ENCODE results near the gene CIITA.
A peak's percentile ranks its signal among the peaks of the same experiment; 100 is the strongest.
"Not testable (repeated sequence)": the region's sequence is repeated elsewhere in the genome, so short reads cannot be mapped to it uniquely, and the experiment has no call there.

Gene CIITA

DNA sequence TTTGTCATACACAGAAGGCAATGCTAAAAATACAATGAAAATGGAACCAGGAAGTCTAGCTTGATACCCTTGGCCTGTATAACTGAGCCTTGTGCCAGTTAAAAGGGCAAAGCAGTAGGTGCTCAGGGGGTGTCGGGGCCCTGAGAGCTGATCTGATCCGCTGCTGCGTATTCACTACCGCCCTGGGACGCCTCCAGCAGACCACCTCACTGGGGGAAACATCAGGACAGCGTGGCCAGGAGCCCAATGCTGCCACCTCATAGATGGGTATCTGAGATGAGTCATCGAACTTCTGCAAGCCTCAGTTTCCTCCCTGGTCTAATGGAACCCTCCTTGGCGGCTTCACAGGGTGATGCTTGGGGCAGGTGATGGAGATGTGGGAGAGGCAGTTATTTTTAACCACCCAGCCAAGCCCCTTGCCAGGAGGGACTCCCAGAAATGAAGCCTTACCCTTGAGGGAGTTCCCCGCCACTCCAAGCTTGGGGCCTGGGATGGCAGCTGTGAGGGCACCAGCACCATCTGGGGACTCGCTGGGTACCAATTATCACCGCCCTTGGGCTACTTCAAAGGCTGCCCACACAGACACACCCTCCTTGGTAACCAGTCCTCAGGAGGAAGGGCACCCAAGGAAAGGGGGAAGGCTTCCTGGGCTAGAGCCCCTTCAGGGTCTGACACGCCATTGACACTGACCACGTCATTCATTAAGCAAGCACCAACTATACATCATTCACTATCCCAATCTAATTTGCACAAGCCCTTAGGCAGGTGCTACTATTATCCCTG, 57.5 kb downstream of the CIITA start:
- no peak for DNase-seq (ENCODE audit: low spot score)

DNA sequence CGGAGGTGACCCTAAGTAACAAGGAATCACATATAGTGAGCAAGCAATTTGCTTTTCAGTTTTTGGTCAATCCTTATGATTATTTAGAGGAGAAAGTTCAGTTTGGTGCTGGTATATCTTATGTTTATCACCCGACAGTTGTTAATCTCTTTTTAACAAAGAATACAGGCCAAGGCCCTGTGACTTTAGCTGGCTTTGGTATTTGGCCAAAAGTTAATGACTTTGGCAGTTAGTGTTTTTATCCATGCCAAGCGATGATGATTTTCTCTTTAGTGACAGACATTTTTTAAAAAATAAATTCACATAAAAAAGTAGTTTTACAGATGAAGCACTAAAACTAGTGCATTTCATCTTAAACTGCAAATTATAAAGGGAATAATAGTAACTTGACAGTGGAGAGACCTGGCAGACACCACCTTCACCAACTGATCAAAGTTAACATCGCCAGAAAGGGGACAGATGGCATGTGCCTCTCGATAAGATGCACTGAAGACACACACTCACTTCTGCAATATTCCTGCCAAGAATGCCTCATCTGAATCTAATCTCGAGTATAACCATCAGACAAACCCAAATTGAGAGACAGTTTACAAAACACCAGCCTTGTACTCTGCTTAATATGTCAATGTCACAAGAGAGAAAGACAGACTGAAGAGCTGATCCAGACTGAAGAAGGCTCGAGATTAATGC, 58.4 kb downstream of the CIITA start:
- no peak for DNase-seq (ENCODE audit: low spot score)

DNA sequence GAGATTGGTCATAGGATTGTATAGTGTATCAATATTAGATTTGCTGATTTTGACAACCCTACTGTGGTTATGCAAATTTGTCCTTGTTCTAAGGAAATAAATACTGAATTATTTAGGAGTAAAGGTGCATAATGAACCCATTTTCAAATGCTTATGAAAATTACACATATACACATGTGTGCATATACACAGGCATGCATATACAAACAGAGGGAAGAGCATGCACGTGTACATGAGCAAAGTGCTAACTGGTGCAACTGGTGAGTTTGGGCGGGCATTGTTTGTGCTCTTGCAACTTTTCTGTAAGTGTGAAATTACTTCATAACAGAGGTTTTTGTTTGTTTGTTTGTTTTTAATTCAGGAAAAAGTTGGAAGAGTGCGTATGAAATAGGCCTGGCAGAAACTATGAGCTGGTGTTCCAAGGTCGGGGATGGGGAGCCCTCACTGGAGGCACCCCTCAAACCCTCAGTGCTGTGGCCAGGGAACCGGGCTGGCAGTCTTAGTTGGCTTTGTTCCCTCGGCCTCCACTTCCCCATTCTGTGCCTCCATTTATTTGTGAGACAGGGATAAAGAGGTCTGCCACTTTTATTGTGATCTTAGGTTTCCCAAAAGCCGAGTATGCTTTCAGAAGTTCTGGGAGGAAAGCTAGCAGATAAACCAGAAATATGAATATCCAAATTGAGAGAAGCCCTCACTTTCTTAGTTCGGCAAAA, 59.4 kb downstream of the CIITA start:
- DNase-seq (ENCODE audit: low spot score): no peak

DNA sequence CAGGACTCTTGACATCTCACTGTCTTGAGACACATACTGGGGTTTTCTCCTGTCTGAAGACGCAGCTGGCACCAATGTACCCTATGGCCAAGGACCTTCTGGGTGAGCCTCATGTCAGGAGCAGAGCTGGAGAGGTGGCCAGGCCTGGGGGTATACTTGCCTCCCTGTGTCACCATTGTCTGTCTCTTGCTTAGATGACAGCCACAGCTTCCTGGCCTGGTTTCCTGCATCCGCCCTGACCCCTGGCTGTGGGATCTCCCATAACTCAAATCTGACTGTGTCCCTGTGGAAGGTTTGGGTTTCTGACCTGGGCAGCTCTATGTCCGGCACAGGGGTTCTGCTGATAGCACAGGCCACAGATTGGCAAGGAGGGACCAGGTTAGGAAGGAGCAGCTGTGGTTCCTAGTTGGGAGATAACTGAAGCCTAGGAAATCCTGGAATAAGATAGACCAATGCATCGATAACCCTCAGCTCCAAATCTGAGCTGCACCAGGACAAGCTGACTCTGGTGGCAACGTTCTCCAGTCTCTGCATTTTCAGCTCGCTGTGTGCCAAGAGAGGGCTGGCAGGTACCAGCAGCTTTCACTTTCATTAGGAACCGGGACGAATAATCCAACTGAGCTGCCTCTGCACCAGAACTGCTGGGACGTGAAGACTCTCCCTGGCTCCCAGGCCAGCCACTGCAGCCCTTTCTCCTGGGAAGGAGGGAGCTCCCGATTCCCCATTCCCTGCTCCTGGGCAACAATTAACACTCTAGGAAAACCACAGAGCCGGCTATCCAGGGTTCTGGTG, 60.3 kb downstream of the CIITA start:
- no peak for DNase-seq (ENCODE audit: low spot score)

DNA sequence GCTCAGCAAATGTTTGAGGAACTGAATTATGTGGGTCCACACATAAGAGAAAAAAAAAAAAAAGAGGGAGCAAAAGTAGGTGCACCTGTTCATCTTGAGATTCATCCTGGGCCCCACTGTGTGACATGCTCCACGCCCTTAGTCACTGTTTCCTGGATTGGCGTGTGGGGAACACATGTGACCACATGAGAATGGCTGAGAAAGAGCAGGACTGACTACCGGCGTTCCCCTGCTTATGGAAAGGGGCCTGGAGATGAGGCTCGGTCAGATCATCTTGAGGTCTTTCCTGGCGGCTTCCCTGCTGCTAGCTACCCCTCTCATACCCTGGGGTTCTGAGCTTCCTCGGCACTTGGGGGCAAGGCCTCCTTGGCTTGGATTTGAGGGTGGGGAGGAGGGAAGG, 61.3 kb downstream of the CIITA start:
- DNase-seq (ENCODE audit: low spot score): no peak

DNA sequence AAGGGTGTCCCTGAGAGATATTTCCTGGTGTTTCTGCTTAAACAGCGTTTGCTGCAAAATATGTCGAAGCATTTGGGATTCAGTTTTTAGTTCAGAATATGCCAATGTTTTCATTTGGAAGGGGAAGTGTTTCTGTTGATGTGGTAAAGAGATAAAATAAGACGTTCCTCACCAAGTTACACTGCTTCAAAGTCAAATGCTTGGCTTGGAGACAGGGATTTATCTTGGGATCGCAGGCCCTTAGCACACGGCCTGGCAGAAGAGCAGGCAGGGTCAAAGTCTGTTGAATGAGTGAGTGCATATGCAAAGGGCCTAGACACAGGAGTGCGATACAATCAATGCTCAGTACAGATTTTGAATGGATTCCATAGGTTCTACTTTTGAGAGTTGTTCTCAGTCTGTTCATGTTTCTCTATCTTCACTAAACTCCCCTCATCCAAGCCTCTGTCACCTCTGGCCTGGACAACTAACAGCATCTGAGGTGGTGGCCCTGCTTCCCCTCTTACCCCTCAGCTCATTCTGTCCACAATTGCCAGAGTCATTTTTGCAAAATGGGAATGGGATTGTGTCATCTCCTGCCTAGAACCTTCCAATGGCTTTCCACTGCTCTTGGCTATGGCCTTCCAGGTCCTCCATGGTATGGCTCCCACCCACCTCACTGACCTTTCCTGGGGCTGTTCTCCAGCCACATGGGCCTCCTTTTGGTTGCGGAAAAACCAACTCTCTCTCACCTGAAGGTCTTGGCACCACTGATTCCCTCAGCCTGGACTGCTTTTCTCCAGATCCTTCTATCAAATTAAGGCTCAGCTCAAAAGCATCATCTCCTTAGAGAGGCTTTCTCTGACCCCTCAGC, 62.0 kb downstream of the CIITA start:
- no peak for DNase-seq (ENCODE audit: low spot score)

DNA sequence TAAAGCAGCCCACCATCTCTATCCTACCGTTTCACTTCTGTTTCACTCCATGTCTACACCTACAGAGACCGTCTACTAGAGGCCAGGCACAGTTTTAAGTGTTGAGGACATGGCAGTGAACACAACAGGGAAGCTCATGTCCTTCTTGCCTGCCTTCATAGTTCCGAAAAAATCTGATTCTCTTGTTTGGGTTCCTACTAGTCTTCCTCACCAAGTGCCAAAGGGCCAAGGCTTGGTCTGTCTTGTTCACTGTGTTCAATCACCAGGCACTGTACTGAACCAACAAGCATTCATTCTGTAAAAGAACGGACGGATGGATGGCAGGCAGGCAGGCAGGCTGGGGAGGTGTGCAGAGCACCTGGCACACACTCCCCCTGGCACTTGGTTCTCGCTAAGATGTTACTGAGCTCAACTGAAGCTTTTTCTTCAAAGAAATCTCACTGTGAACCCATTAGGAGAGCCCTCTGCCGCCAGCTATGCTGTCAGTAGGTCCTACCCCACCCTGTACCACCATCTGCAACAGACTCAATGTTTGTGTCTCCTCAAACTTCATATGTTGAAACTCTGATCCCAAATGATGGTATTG, 62.7 kb downstream of the CIITA start:
- no peak for DNase-seq (ENCODE audit: low spot score)

DNA sequence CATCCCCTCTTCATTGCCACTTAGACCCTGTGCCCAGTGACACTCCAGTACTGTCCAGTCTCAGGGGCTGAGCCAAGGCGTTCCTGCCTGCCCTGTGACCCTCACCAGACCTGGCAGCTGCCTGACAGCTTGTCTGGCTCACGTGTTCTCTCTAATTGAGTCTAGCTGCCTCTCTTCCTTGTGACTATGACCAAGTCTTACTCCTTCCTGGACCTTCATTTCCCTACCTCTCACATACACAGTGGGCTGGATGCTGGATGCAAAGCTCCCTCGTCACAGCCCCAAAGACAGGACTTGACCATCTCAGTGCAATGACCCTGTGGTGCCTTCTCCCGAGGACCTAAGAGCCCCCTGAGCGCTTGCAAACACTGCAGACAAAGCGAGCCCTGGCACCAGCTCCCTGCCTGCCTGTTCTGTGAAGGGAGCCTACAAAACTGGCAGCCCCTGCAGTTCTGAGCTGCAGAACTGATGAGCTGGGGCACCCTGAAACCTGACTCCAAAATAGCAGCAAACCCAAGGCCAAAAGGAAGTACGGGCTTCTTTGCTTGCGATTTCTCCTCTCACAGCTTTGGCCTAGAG, 63.6 kb downstream of the CIITA start:
- no peak for DNase-seq (ENCODE audit: low spot score)

DNA sequence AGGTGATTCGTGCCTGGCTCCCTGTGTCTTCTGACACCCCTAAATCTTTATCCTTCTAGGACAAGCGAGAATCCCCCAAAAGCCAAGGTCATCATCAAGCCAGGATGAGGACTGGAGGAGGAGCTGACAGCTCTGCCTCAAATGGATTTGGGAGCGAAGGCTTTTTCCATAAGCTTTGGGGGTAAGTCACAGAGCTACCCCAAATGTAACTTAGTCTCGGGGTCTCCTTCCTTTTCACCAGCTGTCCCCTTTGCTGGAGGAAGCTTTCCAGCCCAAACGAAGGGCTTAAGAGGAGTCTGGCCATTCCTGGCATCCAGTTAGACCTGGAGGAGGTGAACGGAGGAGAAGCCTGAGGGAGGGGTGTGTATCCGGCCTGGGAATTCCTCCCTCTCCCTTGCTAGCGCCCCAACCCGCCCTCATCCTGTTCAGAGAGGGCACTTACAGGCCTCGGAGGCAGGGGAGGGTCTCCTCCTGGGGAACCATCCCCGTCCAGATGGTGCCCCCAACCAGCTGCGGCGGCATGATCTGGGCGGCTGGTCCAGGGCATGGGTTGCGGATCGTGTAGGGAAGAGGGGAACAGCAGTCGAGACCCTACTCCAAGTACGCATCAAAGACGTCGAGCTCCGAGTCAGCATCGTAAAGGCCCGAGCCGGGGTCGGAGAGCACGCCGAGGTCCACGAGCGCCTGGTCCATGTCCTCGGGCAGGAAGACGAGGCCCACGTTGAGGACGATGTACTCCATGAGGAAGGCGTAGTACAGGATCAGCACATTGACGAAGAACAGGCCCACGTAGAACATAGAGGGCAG, 64.3 kb downstream of the CIITA start:
- no peak for DNase-seq (ENCODE audit: low spot score)

DNA sequence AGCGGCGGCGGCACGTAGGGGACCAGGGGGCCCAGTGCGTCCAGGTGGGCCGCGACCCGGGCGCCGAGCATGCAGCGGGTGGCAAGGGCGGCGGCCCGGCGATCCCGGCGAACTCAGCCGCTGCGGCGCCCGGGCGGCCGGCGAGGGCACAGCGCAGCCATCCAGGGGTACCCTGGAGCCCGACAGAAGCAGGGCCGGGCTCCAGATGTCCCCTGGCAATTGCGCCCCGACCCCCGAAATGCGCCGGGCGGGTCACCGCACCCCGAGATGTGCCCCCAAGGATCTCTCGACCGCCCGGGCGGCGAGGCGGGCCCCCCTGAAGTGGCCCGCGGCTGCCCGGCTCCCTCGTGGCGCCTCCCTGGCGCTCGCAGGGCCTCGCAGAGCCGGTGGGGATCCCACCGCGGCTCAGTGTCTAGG, 64.9 kb downstream of the CIITA start:
- DNase-seq (ENCODE audit: low spot score): not testable (repeated sequence)

DNA sequence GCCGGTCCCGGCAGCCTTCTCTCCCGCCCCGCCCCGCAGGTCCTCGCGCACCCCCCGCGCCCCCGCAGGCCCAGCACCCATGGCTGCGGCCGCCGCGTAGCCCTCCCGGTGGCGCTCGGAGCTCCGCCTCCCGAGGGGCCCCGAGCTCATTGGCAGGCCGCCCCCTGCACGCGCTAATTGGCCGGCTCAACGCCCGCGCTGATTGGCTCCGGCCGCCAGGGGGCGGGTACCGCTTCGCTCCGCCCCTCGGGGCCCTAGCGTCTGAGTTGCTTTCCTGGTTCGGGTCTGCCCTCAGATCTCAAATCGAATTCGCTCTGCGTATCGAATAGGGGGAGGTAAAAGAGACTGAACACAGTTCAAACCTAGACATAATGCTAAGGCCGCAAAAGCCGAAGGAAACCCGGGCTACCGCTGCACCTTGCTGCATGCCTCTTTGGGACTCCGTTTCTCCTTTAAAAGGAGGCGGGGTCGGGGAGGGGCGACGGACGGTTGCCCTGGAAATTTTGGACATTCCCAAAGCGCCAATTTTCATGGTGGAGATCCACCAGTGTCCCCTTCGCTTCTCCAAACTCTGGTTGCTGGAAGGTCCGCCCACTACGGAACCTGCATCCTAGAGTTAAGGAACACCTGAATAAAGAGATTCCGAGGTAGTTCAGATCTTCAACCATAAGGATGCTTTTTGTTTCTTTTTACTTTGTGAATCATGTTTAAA, 65.5 kb downstream of the CIITA start, which contains the start of gene DEXI:
TSS of gene DEXI (minus strand) at position 117 of the 712 bp plus-strand sequence. CDS start 463 bp downstream, outside the sequence.
- peak; percentile 99 for DNase-seq (ENCODE audit: low spot score)

DNA sequence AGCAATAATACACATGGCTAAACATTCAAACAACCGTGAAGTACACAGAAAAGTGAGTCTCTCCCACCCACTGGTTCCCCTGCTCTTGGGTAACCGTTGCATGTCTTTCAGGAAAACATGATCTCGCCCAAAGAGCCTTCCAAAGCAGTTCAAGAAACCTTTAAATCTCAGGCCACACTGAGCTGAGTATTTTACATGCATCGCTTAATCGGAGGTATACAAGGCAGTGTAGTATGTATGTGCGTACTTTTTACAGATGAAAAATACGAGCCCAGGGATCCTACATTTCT, 66.0 kb downstream of the CIITA start:
- no peak for DNase-seq (ENCODE audit: low spot score)

DNA sequence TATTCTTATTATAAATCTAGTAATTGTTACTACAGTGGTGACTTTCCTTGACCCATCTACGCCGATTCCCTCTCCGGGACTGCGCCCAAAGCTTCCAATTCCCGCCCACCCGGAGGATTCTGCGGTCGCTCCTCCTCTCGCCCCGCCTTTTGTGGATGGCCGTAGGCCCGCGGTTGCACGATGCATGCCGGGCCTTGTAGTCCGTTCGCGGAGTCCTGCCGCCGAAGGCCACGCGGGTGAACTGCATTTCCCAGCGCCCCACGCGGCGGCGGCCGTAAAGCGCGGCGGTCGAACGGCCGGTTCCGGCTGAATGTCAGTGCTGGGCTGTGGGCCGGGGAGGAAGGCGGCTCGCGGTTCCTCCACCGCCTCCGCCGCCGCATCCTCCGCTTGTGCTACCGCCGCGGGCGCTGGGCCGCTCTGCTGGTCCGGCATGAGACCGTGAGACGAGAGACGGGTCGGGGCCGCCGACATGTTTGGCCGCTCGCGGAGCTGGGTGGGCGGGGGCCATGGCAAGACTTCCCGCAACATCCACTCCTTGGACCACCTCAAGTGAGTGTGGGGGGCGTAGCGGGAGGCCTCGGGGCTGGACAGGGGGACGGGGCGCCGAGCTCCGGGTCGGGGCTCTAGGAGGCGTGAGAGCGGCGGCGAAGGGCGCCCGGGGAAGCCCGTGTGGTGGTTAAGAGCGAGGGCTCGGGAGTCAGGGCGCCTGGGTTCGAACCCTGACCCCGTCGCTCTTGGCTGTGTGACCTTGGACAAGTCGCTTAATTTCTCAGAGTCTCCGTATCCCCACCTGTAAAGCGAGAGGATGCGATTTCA, 67.5 kb downstream of the CIITA start, which contains the start of gene CLEC16A:
TSS of gene CLEC16A (plus strand) at position 316 of the 816 bp plus-strand sequence. CDS start at position 470, 154 bp downstream.
- peak; percentile 96 for DNase-seq (ENCODE audit: low spot score)

DNA sequence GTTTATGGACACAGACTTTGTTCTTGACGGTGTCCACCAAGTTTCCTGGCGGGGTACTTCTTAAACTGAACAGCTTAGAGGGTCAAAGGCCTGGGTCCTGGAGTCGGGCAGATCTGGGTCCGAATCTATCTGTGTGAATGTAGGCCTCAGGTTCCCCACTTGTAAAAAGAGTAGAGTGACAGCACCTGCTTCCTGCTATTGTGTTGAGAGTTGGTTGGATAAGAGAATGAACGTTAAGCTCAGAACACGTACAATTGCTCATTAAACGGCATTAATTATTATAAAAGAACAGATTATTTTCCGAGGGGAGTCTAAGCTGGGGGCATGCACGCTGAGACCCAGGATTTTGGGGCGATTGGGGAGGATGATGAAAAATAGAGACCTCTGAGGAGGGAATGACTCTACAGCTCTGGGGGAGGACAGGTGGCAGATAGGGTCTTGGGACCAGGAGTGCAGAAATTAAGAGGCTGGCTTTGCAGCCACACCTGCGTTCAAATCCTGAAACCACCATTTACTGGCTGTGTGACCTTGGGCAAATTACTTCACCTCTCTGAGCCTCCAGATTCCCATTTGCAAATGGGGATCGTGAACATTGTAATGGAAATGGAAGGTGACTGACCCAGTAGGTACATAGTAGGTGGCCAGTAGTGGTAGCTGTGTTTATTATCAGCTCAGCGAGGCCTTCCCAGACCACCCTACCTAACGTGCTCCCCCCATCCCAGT, 68.2 kb downstream of the CIITA start:
- no peak for DNase-seq (ENCODE audit: low spot score)

DNA sequence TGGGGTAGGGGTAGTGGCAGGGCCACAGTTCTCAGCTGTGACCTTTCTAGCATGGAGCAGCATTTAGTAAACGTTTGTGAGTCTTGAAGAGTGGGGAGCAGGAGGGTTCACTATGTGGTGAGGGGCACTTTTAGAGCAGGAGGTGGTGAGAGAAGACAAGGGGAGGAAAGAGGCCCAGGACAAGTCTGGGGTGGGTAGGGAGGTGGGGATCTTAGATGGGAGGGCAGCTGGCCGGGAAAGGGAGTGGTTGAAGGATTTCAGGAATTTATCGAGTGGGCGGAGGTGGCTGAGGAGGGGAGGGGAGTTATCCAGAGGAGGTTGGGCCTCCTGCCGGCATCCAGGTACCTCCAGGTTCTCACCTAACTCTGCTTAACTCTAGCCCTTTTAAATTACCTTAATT, 69.3 kb downstream of the CIITA start:
- no peak for DNase-seq (ENCODE audit: low spot score)

DNA sequence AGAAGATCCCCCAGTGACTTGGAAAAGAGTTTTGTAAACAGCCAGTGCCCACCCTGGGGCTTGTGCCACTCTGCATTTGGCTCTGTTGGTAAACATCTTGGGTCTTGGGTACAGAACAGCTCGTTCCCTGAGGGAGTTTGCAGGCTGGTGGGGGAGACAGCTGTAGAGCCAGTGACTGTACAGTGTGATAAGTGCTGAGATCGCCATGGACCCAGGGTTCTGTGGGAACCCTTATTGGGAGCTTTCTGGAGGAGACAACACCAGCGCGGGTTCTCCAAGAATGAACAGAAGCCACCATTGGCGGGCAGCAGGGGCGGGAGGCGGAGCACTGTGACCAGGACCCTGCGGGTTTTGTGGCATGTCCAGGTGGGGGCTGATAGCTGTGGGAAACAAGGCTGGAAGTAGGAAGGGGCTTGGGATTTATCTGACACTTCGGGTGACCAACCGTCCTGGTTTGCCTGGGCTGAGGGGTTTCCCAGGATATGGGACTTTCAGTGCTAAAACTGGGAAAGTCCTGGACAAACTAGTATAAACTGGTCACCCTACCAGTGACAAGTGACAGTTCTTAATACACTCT, 70.3 kb downstream of the CIITA start:
- no peak for DNase-seq (ENCODE audit: low spot score)

DNA sequence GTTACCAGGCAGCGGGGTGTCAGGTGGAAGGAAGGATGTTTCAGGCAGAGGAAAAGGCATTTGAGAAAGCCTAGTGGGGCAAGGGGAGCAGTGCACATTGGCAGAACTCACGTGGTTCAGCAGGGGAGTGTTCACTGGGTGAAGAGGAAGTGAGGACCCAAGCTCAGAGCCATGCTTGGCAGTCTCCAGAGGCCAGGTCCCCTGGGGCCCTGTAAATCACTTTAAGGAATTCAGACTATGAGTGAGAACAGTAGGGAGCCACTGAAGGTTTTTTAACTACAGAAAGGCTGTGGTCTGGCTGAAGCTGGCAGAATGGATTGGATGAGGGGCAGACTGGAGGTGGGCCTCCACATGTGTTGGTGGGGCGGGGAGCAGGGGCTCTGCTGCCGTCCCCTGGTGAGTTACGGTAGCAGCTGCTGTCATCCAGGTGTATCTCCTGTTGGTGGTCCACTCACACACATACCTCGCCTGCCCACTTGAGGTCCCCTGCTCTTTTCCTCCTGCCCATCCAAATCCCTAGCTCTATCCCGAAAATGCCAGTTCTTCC, 72.5 kb downstream of the CIITA start:
- DNase-seq (ENCODE audit: low spot score): no peak

Data from AG08395 (cell line).